Pancreas (tissue), 10 donors: ENCODE data around the gene CAPN11. TPM values are rescaled to one million over a fixed set of nuclear protein-coding genes. Genes with fewer than 3 reads are reported as not detected.
"Not testable (repeated sequence)": the region's sequence is repeated elsewhere in the genome, so short reads cannot be mapped to it uniquely, and the experiment has no call there.

Experiments
- ATAC-seq, 4 donors: fragments of 200-7000 bp; cut with Tn5 transposase; one replicate each; pipeline versions ENCODE4 v1.8.0 to v1.9.1; 2020; ENCODE audit warnings: mild to moderate bottlenecking in 4 of 4, moderate library complexity in 4 of 4
- DNase-seq, 6 donors: peaks; one replicate each; pipeline ENCODE4 v3.0.0-alpha.2; 2020
- FAIRE-seq: peaks from 2 replicates; lab custom pipeline; 2012; peaks lifted over from hg19 to GRCh38; lab: Jason Lieb, UNC
- H3K27ac ChIP-seq, 4 donors: fragments of 200-600 bp; sonication (generic); 1 replicate in 3 of 4; 2 replicates in 1 of 4; pipeline versions ENCODE4 v1.5.0 to v1.8.0; 2020
- H3K27me3 ChIP-seq, 4 donors: fragments of 200-600 bp; one replicate each; pipeline ENCODE4 v1.8.0; 2021
- H3K36me3 ChIP-seq, 3 donors: fragments of 200-600 bp; sonication (generic) in 1 of 3; one replicate each; pipeline versions ENCODE4 v1.5.0 to v1.8.0; 2020 to 2021
- H3K4me1 ChIP-seq, 3 donors: fragments of 200-600 bp; one replicate each; pipeline ENCODE4 v1.8.0; 2021
- H3K4me3 ChIP-seq, 4 donors: fragments of 200-600 bp; sonication (generic) in 2 of 4; one replicate each; pipeline versions ENCODE4 v1.5.0 to v1.8.0; 2020 to 2021
- H3K9me3 ChIP-seq, 4 donors: fragments of 200-600 bp; one replicate each; pipeline ENCODE4 v1.8.0; 2021
- CTCF ChIP-seq, 4 donors: fragments of 200-600 bp; sonication (generic) in 3 of 4; IDR thresholded peaks; one replicate each; pipeline versions ENCODE4 v1.5.0 to v1.8.0; 2021; ENCODE audit warnings: antibody characterized with exemption in 4 of 4
- WGBS, 2 donors: extraction: QIAGEN DNeasy Blood & Tissue Kit; methylation state at CpG; one replicate each; pipeline ENCODE4 v1.1.7; 2013; 5-methylcytosine and 5-hydroxymethylcytosine counted together
- intact Hi-C, 3 donors: fragments of 100-400 bp; cut with DNase I; formaldehyde crosslinking; loops; one replicate each; pipeline versions ENCODE4 v1.11.1 to v1.14.2; 2022
- polyA plus RNA-seq, 2 donors: library from polyadenylated mRNA; stranded (reverse); fragments of 200-250 nt; gene quantifications; one replicate each; pipeline ENCODE4 v1.2.3, GENCODE V29; 2013
- total RNA-seq, 6 donors: library from RNA; stranded (reverse); fragmentation: NEBNext Ultra II Directional in 4 of 6; extraction: Animal tissue kit (Norgen Biotek cat#: 25700) in 4 of 6; gene quantifications; one replicate each; pipeline versions ENCODE4 v1.2.1 to v1.2.4, GENCODE V29; 2021 to 2023
- donor health status: healthy with polysubstance abuse.
- donor health status: DM: no; HTN: no; CAD: no; lungs with moderate emphysema.
- donor health status: DM: no; HTN: no; CAD: no.
- donor health status: control.
- donor health status: control.
- donor health status: Bipolar disorder and iron deficiency.
- donor health status: DM: yes; HTN: yes; CAD: no.
- donor health status: DM: no; HTN: no; CAD: no.
- donor health status: DM: no; HTN: no; CAD: no.
- donor health status: DM: yes; HTN: yes; CAD: no.

Gene CAPN11
- total and polyA plus RNA-seq, 8 donors, result 0.06 to 0.76 (median 0.19) TPM; not detected in 2

- DNase-seq, result no peak
- no peaks in the 10 kb centered on the region for H3K4me1 ChIP-seq
- TF ChIP-seq CTCF (IDR thresholded peaks at IDR 0.05), result no peak
- 61 to 62% methylated on average over 2 of the region's 2 CpGs for WGBS, 2 donors
- FAIRE-seq, result no peak
- H3K27ac ChIP-seq, result no peak overlapping the region
- H3K27me3 ChIP-seq, result no peaks in the 10 kb centered on the region
- no peaks in the 10 kb centered on the region for H3K36me3 ChIP-seq
- no peaks in the 10 kb centered on the region for H3K9me3 ChIP-seq
- no peak for ATAC-seq
- no peak overlapping the region for H3K4me3 ChIP-seq
- intact Hi-C loops, result no loop called here
Measured at GRCh38 chr6:44189257-44189656, 30.6 kb downstream of the CAPN11 start.

- Histone ChIP-seq H3K9me3 (no peaks in the 10 kb centered on the region), H3K4me1 (no peaks in the 10 kb centered on the region), H3K4me3 (no peak overlapping the region), H3K27ac (no peak overlapping the region), H3K27me3 (no peaks in the 10 kb centered on the region), H3K36me3 (no peaks in the 10 kb centered on the region)
- WGBS, 2 donors, result 28% methylated on average over 2 of the region's 2 CpGs
- TF ChIP-seq CTCF (IDR thresholded peaks at IDR 0.05), result no peak
- FAIRE-seq, result peak; percentile 43
- intact Hi-C loops, result no loop called here
- no peak for DNase-seq
- no peak for ATAC-seq
Measured at GRCh38 chr6:44190715-44191114, 32.1 kb downstream of the CAPN11 start.

- DNase-seq (no peak), FAIRE-seq (no peak)
Measured at GRCh38 chr6:44192428-44193041, 33.9 kb downstream of the CAPN11 start.

GRCh38 chr6:44193307-44193910 lies 34.8 kb downstream of the CAPN11 start:
- no peak overlapping the region for H3K4me3 ChIP-seq
- H3K36me3 ChIP-seq, result no peaks in the 10 kb centered on the region
- H3K9me3 ChIP-seq, result no peaks in the 10 kb centered on the region
- intact Hi-C loops, result no loop called here
- WGBS, 2 donors, result 91% methylated on average over 8 of the region's 8 CpGs
- H3K27me3 ChIP-seq, result no peaks in the 10 kb centered on the region
- DNase-seq, result no peak
- TF ChIP-seq CTCF (IDR thresholded peaks at IDR 0.05), result no peak
- H3K27ac ChIP-seq, result no peak overlapping the region
- no peaks in the 10 kb centered on the region for H3K4me1 ChIP-seq
- no peak for FAIRE-seq
- ATAC-seq, result no peak

More at GRCh38 chr6:44192428-44193041, 33.9 kb downstream of the CAPN11 start:
- H3K36me3 ChIP-seq, result no peaks in the 10 kb centered on the region
- WGBS, 2 donors, result 62% methylated on average over 10 of the region's 10 CpGs
- no peak for TF ChIP-seq CTCF (IDR thresholded peaks at IDR 0.05)
- ATAC-seq, result peak in 3 of 4 donors; percentile 55 to 82 (median 55)
- H3K4me3 ChIP-seq, result no peak overlapping the region
- no peaks in the 10 kb centered on the region for H3K27me3 ChIP-seq
- H3K4me1 ChIP-seq, result no peaks in the 10 kb centered on the region
- no peak overlapping the region for H3K27ac ChIP-seq
- H3K9me3 ChIP-seq, result no peaks in the 10 kb centered on the region
- intact Hi-C loops, result no loop called here

- Histone ChIP-seq H3K27ac (no peak overlapping the region), H3K9me3 (no peaks in the 10 kb centered on the region), H3K4me1 (no peaks in the 10 kb centered on the region), H3K27me3 (no peaks in the 10 kb centered on the region), H3K4me3 (no peak overlapping the region), H3K36me3 (no peaks in the 10 kb centered on the region)
- TF ChIP-seq CTCF (IDR thresholded peaks at IDR 0.05), result no peak
- ATAC-seq (no peak), FAIRE-seq (no peak), DNase-seq (no peak)
- intact Hi-C loops, result no loop called here
- 80 to 94% methylated on average over 5 of the region's 5 CpGs for WGBS, 2 donors
Measured at GRCh38 chr6:44194326-44194725, 35.7 kb downstream of the CAPN11 start.

GRCh38 chr6:44196351-44196750 lies 37.7 kb downstream of the CAPN11 start:
- intact Hi-C loops, H3K4me3 ChIP-seq, ATAC-seq, FAIRE-seq, H3K27ac ChIP-seq, H3K27me3 ChIP-seq, H3K36me3 ChIP-seq, H3K4me1 ChIP-seq, DNase-seq, H3K9me3 ChIP-seq: not testable (repeated sequence)
- WGBS, 2 donors, result 91 to 92% methylated on average over 11 of the region's 11 CpGs
